Measurements from ENCODE around the gene BAZ1A. TPM values are rescaled to one million over a fixed set of nuclear protein-coding genes. Genes with fewer than 3 reads are reported as not detected.

BAZ1A gene
- total and polyA plus RNA-seq, 9 of the 15 experiments (the other 6 are each of a cell fraction or from before 2014, with no cell fraction given), result 22.0 to 71.2 (median 39.1) TPM

DNA sequence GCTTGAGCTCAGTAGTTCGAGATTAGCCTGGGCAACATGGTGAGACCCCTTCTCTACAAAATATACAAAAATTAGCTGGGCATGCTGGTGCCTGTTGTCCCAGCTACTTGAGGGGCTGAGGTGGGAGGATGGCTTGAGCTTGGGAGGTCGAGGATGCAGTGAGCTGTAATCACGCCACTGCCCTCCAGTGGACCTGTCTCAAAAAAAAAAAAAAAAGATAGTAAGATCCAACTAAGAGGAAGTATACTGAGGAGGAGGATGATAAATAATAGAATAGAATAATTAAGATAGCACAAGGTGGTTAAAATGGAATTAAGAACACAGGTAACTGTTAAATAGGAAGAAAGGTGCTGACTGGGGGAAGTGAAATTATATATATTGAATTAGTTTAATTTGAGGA, 37.0 kb upstream of the BAZ1A start:
- Histone ChIP-seq H2AFZ (ENCODE audit: low read depth, low read length) (no peak overlapping the region), H3K79me2 (ENCODE audit: control insufficient read depth, insufficient read depth, low read length) (no peaks in the 10 kb centered on the region), H4K20me1 (replicated peaks; ENCODE audit: control insufficient read depth, insufficient read depth, low read length) (no peaks in the 10 kb centered on the region), H3K9me1 (ENCODE audit: control insufficient read depth, insufficient read depth, low read length) (no peaks in the 10 kb centered on the region), H3K4me2 (ENCODE audit: insufficient read depth, low read length) (no peak overlapping the region), H3K27ac (ENCODE audit: extremely low read depth, low read depth, low read length) (no peak overlapping the region), H3K36me3 (ENCODE audit: control insufficient read depth, insufficient read depth, low read length) (no peaks in the 10 kb centered on the region), H3K9me3 (replicated peaks; ENCODE audit: control insufficient read depth, insufficient read depth, low read depth, low read length) (no peaks in the 10 kb centered on the region), H3K27me3 (ENCODE audit: control insufficient read depth in 2 of 2, insufficient read depth in 2 of 2, low read length in 2 of 2) (no peaks in the 10 kb centered on the region), H3K4me1 (replicated peaks in 1 of 2; ENCODE audit: control insufficient read depth in 2 of 2, insufficient read depth in 2 of 2, low read length in 2 of 2) (peaks cover 0 to 8% of the 10 kb centered on the region in 2 experiments; a peak in 3 of 5 replicates), H3K4me3 (no peak overlapping the region), H3K9ac (ENCODE audit: insufficient read depth in 1 of 2, low read depth in 2 of 2, low read length in 2 of 2) (no peak overlapping the region)
- no TSS peak for BruUV-seq (replicated peaks)
- peak in 1 of 4 experiments; percentile 15 for DNase-seq (ENCODE audit: extremely low read depth in 1 of 4, low spot score in 3 of 4)
- 38% methylated on average over 1 of the region's 3 CpGs for WGBS (ENCODE audit: insufficient coverage, low coverage, missing lambda C conversion rate)
- in situ Hi-C loops (cut with MboI) (no loop called here), intact Hi-C loops (cut with micrococcal nuclease) (no loop called here)
- CTCF ChIA-PET (ENCODE audit: low intra/inter-chr PET ratio), result interaction anchor here (0.6 kb wide), 1 partner anchor 74 kb away, joined by 5 read pairs; no protein-coding TSS in a partner anchor
- FAIRE-seq, result no peak
- POLR2A ChIA-PET, result no interaction called here
- peak; percentile 76 for ATAC-seq
- TF ChIP-seq ZNF384 (IDR thresholded peaks at IDR 0.05; ENCODE audit: low read depth, low read length) (peak; percentile 60), POU5F1 (IDR thresholded peaks at IDR 0.05; ENCODE audit: borderline replicate concordance, low read depth, low read length, partially characterized antibody) (no peak), ARID1B (IDR thresholded peaks at IDR 0.05) (0 out of 2 replicates have a peak, but pooled peaks have one; percentile 17)
- TF ChIP-seq, protein P1, sequence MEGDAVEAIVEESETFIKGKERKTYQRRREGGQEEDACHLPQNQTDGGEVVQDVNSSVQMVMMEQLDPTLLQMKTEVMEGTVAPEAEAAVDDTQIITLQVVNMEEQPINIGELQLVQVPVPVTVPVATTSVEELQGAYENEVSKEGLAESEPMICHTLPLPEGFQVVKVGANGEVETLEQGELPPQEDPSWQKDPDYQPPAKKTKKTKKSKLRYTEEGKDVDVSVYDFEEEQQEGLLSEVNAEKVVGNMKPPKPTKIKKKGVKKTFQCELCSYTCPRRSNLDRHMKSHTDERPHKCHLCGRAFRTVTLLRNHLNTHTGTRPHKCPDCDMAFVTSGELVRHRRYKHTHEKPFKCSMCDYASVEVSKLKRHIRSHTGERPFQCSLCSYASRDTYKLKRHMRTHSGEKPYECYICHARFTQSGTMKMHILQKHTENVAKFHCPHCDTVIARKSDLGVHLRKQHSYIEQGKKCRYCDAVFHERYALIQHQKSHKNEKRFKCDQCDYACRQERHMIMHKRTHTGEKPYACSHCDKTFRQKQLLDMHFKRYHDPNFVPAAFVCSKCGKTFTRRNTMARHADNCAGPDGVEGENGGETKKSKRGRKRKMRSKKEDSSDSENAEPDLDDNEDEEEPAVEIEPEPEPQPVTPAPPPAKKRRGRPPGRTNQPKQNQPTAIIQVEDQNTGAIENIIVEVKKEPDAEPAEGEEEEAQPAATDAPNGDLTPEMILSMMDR (IDR thresholded peaks at IDR 0.05 in 2 of 3, conservative IDR thresholded peaks at IDR 0.05 in 1 of 3; ENCODE audit: insufficient read depth in 2 of 3, low read depth in 1 of 3, low read length in 3 of 3), result peak in 2 of 3 experiments; percentile 14 to 32; a peak in 2 of 6 replicates
